ENCODE measurements around the gene GCC1. TPM values are rescaled to one million over a fixed set of nuclear protein-coding genes. Genes with fewer than 3 reads are reported as not detected.
"Not testable (repeated sequence)": the region's sequence is repeated elsewhere in the genome, so short reads cannot be mapped to it uniquely, and the experiment has no call there.

GCC1 gene
- polyA plus RNA-seq, 3 donors: 14.6 to 16.0 (median 14.8) TPM

GRCh38 chr7:127557803-127558202, 27.6 kb downstream of the GCC1 start:
- no peak for DNase-seq (ENCODE audit: extremely low read depth in 1 of 11, low read depth in 9 of 11, low spot score in 4 of 11)

GRCh38 chr7:127556404-127556803, 29.0 kb downstream of the GCC1 start:
- DNase-seq (ENCODE audit: extremely low read depth in 1 of 11, low read depth in 9 of 11, low spot score in 4 of 11): no peak

GRCh38 chr7:127551941-127552340, 33.5 kb downstream of the GCC1 start:
- DNase-seq (ENCODE audit: extremely low read depth in 1 of 11, low read depth in 9 of 11, low spot score in 4 of 11): no peak

- DNase-seq (ENCODE audit: extremely low read depth in 1 of 11, low read depth in 9 of 11, low spot score in 4 of 11): no peak
Measured at GRCh38 chr7:127550247-127550646, 35.1 kb downstream of the GCC1 start.

- DNase-seq (ENCODE audit: extremely low read depth in 1 of 11, low read depth in 9 of 11, low spot score in 4 of 11): no peak
Measured at GRCh38 chr7:127546313-127546712, 39.1 kb downstream of the GCC1 start.

GRCh38 chr7:127541548-127541947, 43.8 kb downstream of the GCC1 start:
- DNase-seq (ENCODE audit: extremely low read depth in 1 of 11, low read depth in 9 of 11, low spot score in 4 of 11): no peak

- not testable (repeated sequence) for DNase-seq (ENCODE audit: extremely low read depth in 1 of 11, low read depth in 9 of 11, low spot score in 4 of 11)
Measured at GRCh38 chr7:127540461-127540860, 44.9 kb downstream of the GCC1 start.

GRCh38 chr7:127539116-127539515, 46.3 kb downstream of the GCC1 start:
- no peak for DNase-seq (ENCODE audit: extremely low read depth in 1 of 11, low read depth in 9 of 11, low spot score in 4 of 11)

- peak in 1 of 11 donors; percentile 2 for DNase-seq (ENCODE audit: extremely low read depth in 1 of 11, low read depth in 9 of 11, low spot score in 4 of 11)
Measured at GRCh38 chr7:127536741-127537140, 48.7 kb downstream of the GCC1 start.

- DNase-seq (ENCODE audit: extremely low read depth in 1 of 11, low read depth in 9 of 11, low spot score in 4 of 11): no peak
Measured at GRCh38 chr7:127536394-127536691, 49.1 kb downstream of the GCC1 start.

- no peak for DNase-seq (ENCODE audit: extremely low read depth in 1 of 11, low read depth in 9 of 11, low spot score in 4 of 11)
Measured at GRCh38 chr7:127535546-127536393, 49.6 kb downstream of the GCC1 start.

GRCh38 chr7:127534636-127535035, 50.8 kb downstream of the GCC1 start:
- DNase-seq (ENCODE audit: extremely low read depth in 1 of 11, low read depth in 9 of 11, low spot score in 4 of 11): no peak

GRCh38 chr7:127532736-127533135, 52.7 kb downstream of the GCC1 start:
- DNase-seq (ENCODE audit: extremely low read depth in 1 of 11, low read depth in 9 of 11, low spot score in 4 of 11): no peak

GRCh38 chr7:127532151-127532550, 53.2 kb downstream of the GCC1 start:
- DNase-seq (ENCODE audit: extremely low read depth in 1 of 11, low read depth in 9 of 11, low spot score in 4 of 11): no peak

Other genes starting within 250 kb of the GCC1 start
- gene ZNF800, start 192.9 kb downstream of the GCC1 start, polyA plus RNA-seq (ENCODE audit: insufficient read length in 3 of 3): 10 to 100 TPM; 17.6 to 23.1 (median 21.9) TPM
- 100 to 1,000 TPM; 178 to 227 (median 188) TPM for gene ARF5, start 2.8 kb upstream of the GCC1 start, polyA plus RNA-seq (ENCODE audit: insufficient read length in 3 of 3)
- gene FSCN3, start 8.1 kb upstream of the GCC1 start, polyA plus RNA-seq (ENCODE audit: insufficient read length in 3 of 3): 1 to 10 TPM in 1 of 3 donors, under 1 TPM in 2; 0.33 to 1.0 (median 0.49) TPM
- gene PAX4, start 32.5 kb upstream of the GCC1 start, polyA plus RNA-seq (ENCODE audit: insufficient read length in 3 of 3): not detected
- 100 to 1,000 TPM; 138 to 152 (median 150) TPM for gene SND1, start 66.6 kb upstream of the GCC1 start, polyA plus RNA-seq (ENCODE audit: insufficient read length in 3 of 3)

Measured in renal cortex interstitium (tissue), 11 donors.